Parathyroid adenoma (tissue), 2 donors: ENCODE measurements around the gene TULP4.
"Not testable (repeated sequence)": the region's sequence is repeated elsewhere in the genome, so short reads cannot be mapped to it uniquely, and the experiment has no call there.

Source experiments
- H2AFZ ChIP-seq: fragments of 300-600 bp; sonication (generic); one replicate; pipeline ENCODE4 v1.7.0; 2017; ENCODE audit warnings: antibody characterized with exemption, mild to moderate bottlenecking
- H3K27ac ChIP-seq: fragments of 300-600 bp; sonication (generic); one replicate; pipeline ENCODE4 v1.7.0; 2017
- H3K27me3 ChIP-seq: fragments of 300-600 bp; sonication (generic); one replicate; pipeline ENCODE4 v1.7.0; 2017; ENCODE audit warnings: low read length; ENCODE audit not compliant: control insufficient read depth, insufficient read depth
- H3K36me3 ChIP-seq: fragments of 300-600 bp; sonication (generic); one replicate; pipeline ENCODE4 v1.7.0; 2017; ENCODE audit warnings: low read length; ENCODE audit not compliant: control insufficient read depth, insufficient read depth
- H3K4me1 ChIP-seq: fragments of 300-600 bp; sonication (generic); one replicate; pipeline ENCODE4 v1.7.0; 2017; ENCODE audit warnings: control low read depth
- H3K4me2 ChIP-seq: fragments of 300-600 bp; sonication (generic); one replicate; pipeline ENCODE4 v1.7.0; 2017; ENCODE audit warnings: low read length
- H3K4me3 ChIP-seq: fragments of 300-600 bp; sonication (generic); one replicate; pipeline ENCODE4 v1.7.0; 2017; ENCODE audit warnings: low read depth, low read length
- H3K79me2 ChIP-seq: fragments of 300-600 bp; sonication (generic); one replicate; pipeline ENCODE4 v1.7.0; 2017; ENCODE audit warnings: control low read depth
- H3K9ac ChIP-seq: fragments of 300-600 bp; sonication (generic); one replicate; pipeline ENCODE4 v1.7.0; 2017; ENCODE audit warnings: mild to moderate bottlenecking
- H3K9me3 ChIP-seq: fragments of 300-600 bp; sonication (generic); one replicate; pipeline ENCODE4 v1.7.0; 2017; ENCODE audit warnings: low read length; ENCODE audit not compliant: control insufficient read depth
- CTCF ChIP-seq: fragments of 300-600 bp; sonication (generic); IDR thresholded peaks from one replicate; pipeline ENCODE4 v1.7.0; 2017; ENCODE audit warnings: antibody characterized with exemption, mild to moderate bottlenecking
- donor health status: primary hyperparathyroidism.

Gene TULP4

DNA sequence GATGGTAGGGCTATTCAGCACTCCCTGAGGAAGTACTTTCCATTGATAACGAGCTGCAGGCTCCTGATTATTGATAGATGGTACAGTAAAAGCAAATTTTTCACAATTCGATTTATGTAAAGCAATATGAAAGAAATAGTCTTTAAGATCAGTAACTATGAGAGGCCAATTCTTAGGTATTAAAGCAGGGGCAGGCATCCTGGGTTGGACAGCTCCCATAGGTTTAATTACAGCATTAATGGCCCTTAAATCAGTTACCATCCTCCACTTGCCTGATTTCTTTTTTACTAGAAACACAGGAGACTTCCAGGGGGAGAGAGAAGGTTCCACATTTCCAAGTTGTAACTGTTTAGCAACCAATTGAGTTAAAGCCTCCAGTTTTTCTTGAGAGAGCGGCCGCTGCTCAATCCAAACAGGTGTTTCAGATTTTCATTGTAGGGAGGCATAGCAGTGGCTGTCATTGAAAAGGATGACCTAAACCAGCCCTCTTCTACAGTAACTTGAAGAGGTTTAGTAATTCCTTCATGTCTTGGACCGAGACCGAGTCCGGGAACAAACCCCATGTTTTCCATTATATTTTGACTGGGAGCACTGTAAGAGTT, 10.0 kb upstream of the TULP4 start:
- H3K4me2 ChIP-seq, H3K4me3 ChIP-seq, H3K9me3 ChIP-seq, H3K27ac ChIP-seq, H3K4me1 ChIP-seq, H3K9ac ChIP-seq, H3K27me3 ChIP-seq, H2AFZ ChIP-seq, H3K36me3 ChIP-seq: not testable (repeated sequence)
- H3K79me2 ChIP-seq, result peaks cover 11% of the 10 kb centered on the region

DNA sequence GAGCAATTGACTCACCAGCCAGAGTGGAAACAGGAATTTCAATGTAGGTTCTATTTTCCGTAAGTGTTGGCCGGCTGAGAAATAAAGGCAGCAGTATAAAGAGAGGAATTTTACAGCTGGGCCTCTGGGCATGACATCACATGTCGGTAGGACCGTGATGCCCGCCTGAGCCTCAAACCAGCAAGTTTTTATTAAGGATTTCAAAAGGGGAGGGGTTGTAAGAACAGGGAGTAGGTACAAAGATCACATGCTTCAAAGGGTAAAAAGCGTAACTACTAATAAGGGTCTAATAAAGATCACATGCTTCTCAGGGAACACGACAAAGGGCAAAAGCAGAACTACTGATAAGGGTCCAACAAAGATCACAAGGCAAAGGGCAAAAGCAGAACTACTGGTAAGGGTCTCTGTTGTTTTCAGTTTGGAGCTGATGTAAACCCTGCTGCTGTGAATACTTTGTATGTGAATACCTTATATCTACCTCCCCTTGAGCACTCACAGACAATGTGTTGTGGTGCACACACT, 9.0 kb upstream of the TULP4 start:
- H3K4me3 ChIP-seq, result no peak overlapping the region
- no peak for TF ChIP-seq CTCF
- H3K27ac ChIP-seq, result no peak overlapping the region
- H3K4me1 ChIP-seq, result no peaks in the 10 kb centered on the region
- H3K4me2 ChIP-seq, result no peak overlapping the region
- no peaks in the 10 kb centered on the region for H3K9me3 ChIP-seq
- H3K9ac ChIP-seq, result no peak overlapping the region
- H3K79me2 ChIP-seq, result peaks cover 11% of the 10 kb centered on the region
- no peak overlapping the region for H2AFZ ChIP-seq
- no peaks in the 10 kb centered on the region for H3K36me3 ChIP-seq
- no peaks in the 10 kb centered on the region for H3K27me3 ChIP-seq

- no peaks in the 10 kb centered on the region for H3K4me1 ChIP-seq
- H3K4me3 ChIP-seq, result no peak overlapping the region
- H2AFZ ChIP-seq, result no peak overlapping the region
- H3K27ac ChIP-seq, result no peak overlapping the region
- H3K9ac ChIP-seq, result no peak overlapping the region
- no peak overlapping the region for H3K4me2 ChIP-seq
- no peaks in the 10 kb centered on the region for H3K36me3 ChIP-seq
- H3K79me2 ChIP-seq, result peaks cover 8% of the 10 kb centered on the region
- no peaks in the 10 kb centered on the region for H3K9me3 ChIP-seq
- no peak for TF ChIP-seq CTCF
- H3K27me3 ChIP-seq, result no peaks in the 10 kb centered on the region
Observed at GRCh38 chr6:158304254-158304653, 8.0 kb upstream of the TULP4 start.

GRCh38 chr6:158309814-158310213, 2.5 kb upstream of the TULP4 start:
- TF ChIP-seq CTCF, result no peak
- H3K36me3 ChIP-seq, result no peaks in the 10 kb centered on the region
- H3K4me3 ChIP-seq, result no peak overlapping the region
- no peak overlapping the region for H3K9ac ChIP-seq
- peaks cover 10% of the 10 kb centered on the region for H3K79me2 ChIP-seq
- no peak overlapping the region for H3K27ac ChIP-seq
- H3K4me1 ChIP-seq, result no peaks in the 10 kb centered on the region
- H3K9me3 ChIP-seq, result no peaks in the 10 kb centered on the region
- H3K4me2 ChIP-seq, result no peak overlapping the region
- H2AFZ ChIP-seq, result no peak overlapping the region
- no peaks in the 10 kb centered on the region for H3K27me3 ChIP-seq

GRCh38 chr6:158311193-158311592, 1.1 kb upstream of the TULP4 start:
- H3K9ac ChIP-seq, result no peak overlapping the region

More at GRCh38 chr6:158311193-158311592, 1.1 kb upstream of the TULP4 start:
- no peak overlapping the region for H3K27ac ChIP-seq
- H3K4me3 ChIP-seq, result no peak overlapping the region
- no peak overlapping the region for H3K4me2 ChIP-seq
- TF ChIP-seq CTCF, result no peak
- no peaks in the 10 kb centered on the region for H3K9me3 ChIP-seq
- H3K27me3 ChIP-seq, result no peaks in the 10 kb centered on the region
- H2AFZ ChIP-seq, result no peak overlapping the region
- H3K36me3 ChIP-seq, result no peaks in the 10 kb centered on the region
- no peaks in the 10 kb centered on the region for H3K4me1 ChIP-seq
- H3K79me2 ChIP-seq, result peaks cover 18% of the 10 kb centered on the region
